Parathyroid adenoma (tissue), 2 donors: ENCODE data around the gene TOP3B.
"Not testable (repeated sequence)": the region's sequence is repeated elsewhere in the genome, so short reads cannot be mapped to it uniquely, and the experiment has no call there.

ENCODE experiments used
- H2AFZ ChIP-seq: fragments of 300-600 bp; sonication (generic); one replicate; pipeline ENCODE4 v1.7.0; 2017; ENCODE audit warnings: antibody characterized with exemption, mild to moderate bottlenecking
- H3K27ac ChIP-seq: fragments of 300-600 bp; sonication (generic); one replicate; pipeline ENCODE4 v1.7.0; 2017
- H3K27me3 ChIP-seq: fragments of 300-600 bp; sonication (generic); one replicate; pipeline ENCODE4 v1.7.0; 2017; ENCODE audit warnings: low read length; ENCODE audit not compliant: control insufficient read depth, insufficient read depth
- H3K36me3 ChIP-seq: fragments of 300-600 bp; sonication (generic); one replicate; pipeline ENCODE4 v1.7.0; 2017; ENCODE audit warnings: low read length; ENCODE audit not compliant: control insufficient read depth, insufficient read depth
- H3K4me1 ChIP-seq: fragments of 300-600 bp; sonication (generic); one replicate; pipeline ENCODE4 v1.7.0; 2017; ENCODE audit warnings: control low read depth
- H3K4me2 ChIP-seq: fragments of 300-600 bp; sonication (generic); one replicate; pipeline ENCODE4 v1.7.0; 2017; ENCODE audit warnings: low read length
- H3K4me3 ChIP-seq: fragments of 300-600 bp; sonication (generic); one replicate; pipeline ENCODE4 v1.7.0; 2017; ENCODE audit warnings: low read depth, low read length
- H3K79me2 ChIP-seq: fragments of 300-600 bp; sonication (generic); one replicate; pipeline ENCODE4 v1.7.0; 2017; ENCODE audit warnings: control low read depth
- H3K9ac ChIP-seq: fragments of 300-600 bp; sonication (generic); one replicate; pipeline ENCODE4 v1.7.0; 2017; ENCODE audit warnings: mild to moderate bottlenecking
- H3K9me3 ChIP-seq: fragments of 300-600 bp; sonication (generic); one replicate; pipeline ENCODE4 v1.7.0; 2017; ENCODE audit warnings: low read length; ENCODE audit not compliant: control insufficient read depth
- CTCF ChIP-seq: fragments of 300-600 bp; sonication (generic); IDR thresholded peaks from one replicate; pipeline ENCODE4 v1.7.0; 2017; ENCODE audit warnings: antibody characterized with exemption, mild to moderate bottlenecking
- donor health status: primary hyperparathyroidism.

The TOP3B gene

GRCh38 chr22:21942407-21943343 lies 39.9 kb downstream of the TOP3B start:
- H3K4me1 ChIP-seq: peaks cover 2% of the 10 kb centered on the region
- no peak overlapping the region for H3K4me2 ChIP-seq
- no peak overlapping the region for H2AFZ ChIP-seq
- no peaks in the 10 kb centered on the region for H3K36me3 ChIP-seq
- no peak for TF ChIP-seq CTCF
- H3K27ac ChIP-seq: peak overlapping the region; percentile 51
- H3K27me3 ChIP-seq: no peaks in the 10 kb centered on the region
- no peak overlapping the region for H3K4me3 ChIP-seq
- no peaks in the 10 kb centered on the region for H3K9me3 ChIP-seq
- no peak overlapping the region for H3K9ac ChIP-seq
- no peaks in the 10 kb centered on the region for H3K79me2 ChIP-seq

GRCh38 chr22:21941921-21942320 lies 40.7 kb downstream of the TOP3B start:
- Histone ChIP-seq H2AFZ (no peak overlapping the region), H3K4me3 (no peak overlapping the region), H3K4me1 (peaks cover 7% of the 10 kb centered on the region), H3K4me2 (no peak overlapping the region), H3K36me3 (no peaks in the 10 kb centered on the region), H3K79me2 (no peaks in the 10 kb centered on the region), H3K27me3 (no peaks in the 10 kb centered on the region), H3K27ac (peak overlapping the region; percentile 51), H3K9ac (no peak overlapping the region), H3K9me3 (no peaks in the 10 kb centered on the region)
- TF ChIP-seq CTCF: no peak

GRCh38 chr22:21940521-21940920 lies 42.1 kb downstream of the TOP3B start:
- TF ChIP-seq CTCF: no peak
- H3K79me2 ChIP-seq: no peaks in the 10 kb centered on the region
- no peak overlapping the region for H2AFZ ChIP-seq
- no peaks in the 10 kb centered on the region for H3K27me3 ChIP-seq
- peak overlapping the region; percentile 84 for H3K27ac ChIP-seq
- H3K4me3 ChIP-seq: no peak overlapping the region
- H3K36me3 ChIP-seq: no peaks in the 10 kb centered on the region
- peaks cover 8% of the 10 kb centered on the region for H3K4me1 ChIP-seq
- H3K9ac ChIP-seq: no peak overlapping the region
- H3K9me3 ChIP-seq: no peaks in the 10 kb centered on the region
- H3K4me2 ChIP-seq: no peak overlapping the region

GRCh38 chr22:21939935-21940334 lies 42.7 kb downstream of the TOP3B start:
- peak overlapping the region; percentile 84 for H3K27ac ChIP-seq
- not testable (repeated sequence) for H3K36me3 ChIP-seq, H3K4me1 ChIP-seq, H2AFZ ChIP-seq, H3K9me3 ChIP-seq, H3K4me3 ChIP-seq, H3K9ac ChIP-seq, H3K27me3 ChIP-seq, H3K79me2 ChIP-seq, H3K4me2 ChIP-seq

GRCh38 chr22:21939461-21939913 lies 43.1 kb downstream of the TOP3B start:
- no peaks in the 10 kb centered on the region for H3K27me3 ChIP-seq

More at GRCh38 chr22:21939461-21939913, 43.1 kb downstream of the TOP3B start:
- H3K79me2 ChIP-seq: no peaks in the 10 kb centered on the region
- no peak overlapping the region for H3K9ac ChIP-seq
- H3K4me2 ChIP-seq: no peak overlapping the region
- H3K36me3 ChIP-seq: no peaks in the 10 kb centered on the region
- H3K9me3 ChIP-seq: no peaks in the 10 kb centered on the region
- no peak for TF ChIP-seq CTCF
- H3K4me3 ChIP-seq: no peak overlapping the region
- peak overlapping the region; percentile 84 for H3K27ac ChIP-seq
- H2AFZ ChIP-seq: no peak overlapping the region
- peaks cover 8% of the 10 kb centered on the region for H3K4me1 ChIP-seq
